ENCODE results near the gene VPS26B.
"Not testable (repeated sequence)": the region's sequence is repeated elsewhere in the genome, so short reads cannot be mapped to it uniquely, and the experiment has no call there.

Gene VPS26B

DNA sequence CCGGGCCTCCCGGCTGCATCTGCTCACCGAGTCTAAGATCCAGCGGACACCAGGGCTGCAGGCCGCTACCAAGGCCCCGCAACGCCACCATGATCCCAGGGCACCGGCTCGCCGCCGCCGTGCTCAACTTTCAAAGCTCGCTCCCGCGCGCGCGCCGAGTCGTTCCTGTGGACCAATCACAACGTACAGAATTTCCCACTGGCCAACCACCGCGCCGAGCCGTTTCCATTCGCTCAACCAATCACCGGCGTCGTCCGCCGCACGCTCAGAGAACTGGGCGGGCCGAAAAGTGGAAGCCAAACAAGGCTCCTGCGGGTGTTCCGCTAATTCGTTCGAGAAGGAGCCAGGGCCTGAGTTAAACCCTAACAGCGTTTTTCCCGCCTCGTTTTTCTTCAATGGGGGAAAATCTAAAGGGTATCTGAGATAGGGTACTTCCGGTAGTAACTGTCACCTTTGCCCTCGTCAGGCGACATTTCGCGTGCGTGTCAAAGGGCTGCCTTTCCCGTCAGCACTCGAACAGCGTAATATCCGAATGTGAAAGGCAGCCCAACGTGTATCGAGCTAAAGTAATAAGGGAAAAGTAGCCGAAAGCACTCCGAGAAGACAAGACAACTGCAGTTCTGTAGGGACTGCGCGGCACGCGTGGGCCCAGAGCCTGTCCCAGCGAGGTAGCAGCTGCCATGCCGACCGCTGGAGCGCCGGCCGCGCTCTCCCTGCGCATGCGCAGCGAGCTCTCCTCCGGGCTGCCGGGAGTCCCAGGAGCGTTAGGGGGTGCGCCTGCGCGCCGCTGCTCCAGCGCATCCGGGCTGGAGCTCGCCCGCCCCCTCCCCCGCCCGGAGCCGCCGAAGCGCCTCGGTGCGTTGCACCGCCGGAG, at the start of gene VPS26B, which contains the start of gene NCAPD3:
VPS26B (plus strand) TSS at position 836 of the 874 bp plus-strand sequence. CDS start 452 bp downstream, outside the sequence.
NCAPD3 (minus strand) TSS at position 132 of the 874 bp plus-strand sequence; CDS start at position 91, 41 bp downstream.
- peak; percentile 94 for DNase-seq

DNA sequence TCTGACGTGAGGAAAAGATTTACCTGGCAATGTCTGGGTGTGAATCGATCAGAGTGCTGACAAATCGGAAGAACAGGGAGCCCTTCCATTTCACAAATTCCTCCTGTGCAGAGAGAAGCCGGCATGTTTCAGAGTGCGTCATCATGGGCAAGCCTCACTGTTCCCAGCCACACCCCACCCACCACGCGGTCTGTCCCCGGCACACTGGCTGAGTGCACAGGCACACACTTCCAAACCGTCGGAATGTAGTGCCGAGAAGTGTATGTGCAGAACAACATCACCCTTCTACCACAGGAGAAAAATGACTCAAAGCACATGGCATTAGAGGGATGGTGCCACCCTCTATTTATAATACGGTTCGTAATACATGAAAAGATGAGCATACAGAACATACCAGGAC, 48.2 kb upstream of the VPS26B start:
- DNase-seq, result no peak

DNA sequence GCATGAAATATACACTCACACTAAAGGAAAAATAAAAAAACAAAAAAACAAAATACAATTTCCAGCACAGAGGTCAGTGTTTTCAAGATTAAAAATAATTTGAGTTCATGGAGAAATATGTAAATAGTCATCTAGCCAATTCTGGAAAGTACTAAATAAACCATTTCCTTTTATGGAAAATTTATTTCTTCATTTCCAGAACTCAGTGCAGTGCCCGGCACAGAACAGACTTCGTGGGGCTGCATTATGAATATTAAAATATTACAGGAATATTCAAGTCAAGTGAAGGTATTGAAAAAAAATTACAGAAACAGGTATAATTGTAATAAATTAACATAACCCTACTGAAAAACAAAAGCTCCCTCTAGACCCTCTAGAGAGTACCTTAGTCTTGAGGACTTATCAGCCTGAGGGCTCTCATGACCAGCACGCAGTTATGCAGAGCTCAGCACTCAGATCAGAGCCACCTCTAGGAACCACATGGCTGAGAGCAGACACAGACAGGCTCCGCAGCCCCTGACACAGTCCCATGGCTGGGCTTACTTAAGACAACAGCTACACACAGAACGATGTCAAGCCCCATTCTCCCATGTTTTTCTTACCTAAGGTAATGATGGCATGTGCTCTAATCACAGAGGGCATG, 46.3 kb upstream of the VPS26B start:
- no peak for DNase-seq

DNA sequence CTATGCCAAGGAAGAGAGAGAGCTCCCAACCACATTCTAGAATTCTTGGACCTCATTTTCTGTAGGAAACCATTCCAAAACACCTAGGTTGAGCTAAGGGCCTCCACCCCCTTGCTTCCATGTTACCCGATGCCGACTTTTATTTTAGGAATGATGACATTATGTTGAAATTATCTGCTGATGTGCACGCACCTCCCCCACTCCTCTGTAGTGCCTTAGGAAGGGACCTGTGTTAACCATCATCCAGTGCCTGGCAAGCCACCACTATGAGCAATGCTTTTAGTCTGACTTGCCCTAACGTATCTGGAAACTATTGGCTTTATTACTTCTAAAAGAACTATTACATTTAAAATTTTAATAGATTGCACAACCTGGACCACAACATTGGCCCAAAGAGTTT, 42.8 kb upstream of the VPS26B start:
- no peak for DNase-seq

DNA sequence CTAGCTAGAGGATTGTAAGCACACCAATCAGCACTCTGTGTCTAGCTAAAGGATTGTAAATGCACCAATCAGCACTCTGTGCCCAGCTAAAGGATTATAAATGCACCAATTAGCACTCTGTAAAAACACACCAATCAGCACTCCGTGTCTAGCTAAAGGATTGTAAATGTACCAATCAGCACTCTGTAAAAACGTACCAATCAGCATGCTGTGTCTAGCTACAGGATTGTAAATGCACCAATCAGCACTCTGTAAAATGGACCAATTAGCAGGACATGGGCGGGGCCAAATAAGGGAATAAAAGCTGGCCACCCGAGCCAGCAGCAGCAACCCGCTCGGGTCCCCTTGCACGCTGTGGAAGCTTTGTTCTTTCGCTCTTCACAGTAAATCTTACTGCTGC, 36.4 kb upstream of the VPS26B start:
- DNase-seq, result not testable (repeated sequence)

DNA sequence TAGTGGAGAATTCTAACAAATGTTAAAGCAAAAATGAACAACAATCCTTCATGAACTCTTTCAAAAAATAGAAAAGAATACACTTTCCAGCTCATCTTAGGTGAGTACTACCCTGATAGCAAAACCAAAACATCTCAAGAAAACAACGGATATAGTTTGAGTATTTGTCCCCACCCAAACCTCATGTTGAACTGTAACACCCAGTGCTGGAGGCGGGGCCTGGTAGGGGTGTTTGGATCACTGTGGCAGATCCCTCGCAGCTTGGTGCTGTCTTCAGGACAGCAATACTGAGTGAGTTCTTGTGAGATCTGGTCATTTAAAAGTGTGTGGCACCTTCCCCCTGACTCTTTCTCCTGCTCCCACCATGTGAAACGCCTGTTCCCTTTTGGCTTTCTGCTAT, 27.7 kb upstream of the VPS26B start:
- peak; percentile 23 for DNase-seq

DNA sequence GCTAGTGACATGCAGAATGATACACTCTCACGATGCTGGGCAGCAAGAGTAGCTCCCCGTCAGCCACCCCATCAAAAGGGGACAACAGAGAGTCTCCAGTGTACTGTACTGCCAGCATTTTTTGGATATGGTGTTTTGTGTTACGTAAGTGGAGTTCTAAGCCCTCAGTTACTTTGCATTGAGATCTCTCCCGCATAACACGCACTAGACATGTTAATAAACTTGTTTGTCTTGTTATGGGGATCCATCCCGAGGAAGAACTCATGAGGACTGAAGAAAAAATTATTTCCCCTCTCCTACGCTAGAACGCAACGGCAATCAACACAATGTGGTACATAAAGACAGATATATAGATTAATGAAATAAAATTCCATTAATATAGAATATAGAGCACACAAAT, 24.9 kb upstream of the VPS26B start:
- no peak for DNase-seq

DNA sequence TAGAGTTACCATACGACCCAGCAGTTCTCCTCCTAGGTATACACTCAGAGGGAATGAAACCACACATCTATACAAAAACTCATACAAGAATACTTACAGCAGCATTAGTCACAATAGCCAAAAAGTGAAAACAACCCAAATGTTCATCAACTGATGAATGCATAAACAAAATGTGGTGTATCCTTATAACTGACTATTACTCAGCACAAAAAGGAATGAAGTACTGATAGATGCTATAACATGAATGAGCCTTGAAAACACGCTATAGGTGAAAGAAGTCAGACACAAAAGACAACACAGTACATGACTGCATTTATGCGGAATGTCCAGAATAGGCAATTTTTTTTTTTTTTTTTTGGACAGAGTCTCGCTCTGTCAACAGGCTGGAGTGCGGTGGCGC, 23.8 kb upstream of the VPS26B start:
- DNase-seq, result no peak

DNA sequence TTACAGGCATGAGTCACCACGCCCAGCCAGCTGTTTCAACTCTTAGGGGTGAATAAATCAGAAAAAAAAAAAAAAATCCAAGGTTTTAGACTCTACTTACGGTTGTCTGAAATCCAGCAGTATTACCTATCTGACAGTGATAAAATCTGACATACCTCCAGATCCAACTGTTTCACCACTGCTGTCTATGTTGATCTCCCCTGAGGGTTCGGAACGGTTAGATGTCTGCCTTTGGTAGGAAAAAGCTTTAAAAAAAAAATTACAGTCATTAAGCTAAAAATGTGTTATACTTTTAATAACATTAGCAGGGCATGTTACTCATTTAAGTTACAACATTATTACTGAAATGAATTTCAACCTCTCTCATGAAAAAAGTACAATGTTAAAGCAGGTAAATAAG, 21.8 kb upstream of the VPS26B start:
- no peak for DNase-seq

DNA sequence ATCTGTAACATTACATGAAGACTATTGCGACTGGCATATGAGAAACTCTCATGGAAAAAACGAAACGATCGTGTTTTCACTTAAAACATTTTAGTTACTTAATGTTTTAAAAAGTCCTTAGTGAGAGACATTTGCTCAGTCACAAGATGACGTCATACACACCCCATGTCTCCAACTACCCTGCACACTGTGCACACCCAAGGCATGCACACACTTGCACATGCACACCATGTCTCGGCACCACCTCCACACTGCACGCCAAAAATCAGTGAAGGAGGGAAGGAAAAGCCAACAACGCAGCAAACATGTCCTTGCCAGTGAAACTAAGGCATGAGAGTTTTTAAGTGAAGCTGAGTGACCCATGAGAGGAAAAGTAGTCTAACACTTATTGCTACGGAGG, 18.7 kb upstream of the VPS26B start:
- no peak for DNase-seq

DNA sequence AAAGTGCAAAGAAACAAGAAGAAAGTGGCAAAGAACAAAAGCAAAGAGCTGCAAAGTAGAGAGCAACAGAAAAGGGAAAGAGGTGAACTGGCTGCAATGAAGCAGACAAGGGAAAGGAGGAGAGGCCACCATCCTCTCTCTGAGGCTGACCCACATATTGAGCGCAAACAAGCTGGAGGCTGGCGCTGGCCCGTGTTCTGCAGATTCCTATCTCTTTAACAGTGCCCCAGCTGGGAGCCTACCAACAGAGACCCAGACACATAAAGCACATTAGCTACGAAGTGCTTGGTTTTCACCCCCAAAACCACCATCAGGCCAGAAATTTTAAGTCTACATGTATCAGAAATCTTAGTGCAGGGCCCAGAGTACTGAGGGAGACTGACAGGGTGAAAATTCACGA, 18.3 kb upstream of the VPS26B start:
- DNase-seq, result no peak

DNA sequence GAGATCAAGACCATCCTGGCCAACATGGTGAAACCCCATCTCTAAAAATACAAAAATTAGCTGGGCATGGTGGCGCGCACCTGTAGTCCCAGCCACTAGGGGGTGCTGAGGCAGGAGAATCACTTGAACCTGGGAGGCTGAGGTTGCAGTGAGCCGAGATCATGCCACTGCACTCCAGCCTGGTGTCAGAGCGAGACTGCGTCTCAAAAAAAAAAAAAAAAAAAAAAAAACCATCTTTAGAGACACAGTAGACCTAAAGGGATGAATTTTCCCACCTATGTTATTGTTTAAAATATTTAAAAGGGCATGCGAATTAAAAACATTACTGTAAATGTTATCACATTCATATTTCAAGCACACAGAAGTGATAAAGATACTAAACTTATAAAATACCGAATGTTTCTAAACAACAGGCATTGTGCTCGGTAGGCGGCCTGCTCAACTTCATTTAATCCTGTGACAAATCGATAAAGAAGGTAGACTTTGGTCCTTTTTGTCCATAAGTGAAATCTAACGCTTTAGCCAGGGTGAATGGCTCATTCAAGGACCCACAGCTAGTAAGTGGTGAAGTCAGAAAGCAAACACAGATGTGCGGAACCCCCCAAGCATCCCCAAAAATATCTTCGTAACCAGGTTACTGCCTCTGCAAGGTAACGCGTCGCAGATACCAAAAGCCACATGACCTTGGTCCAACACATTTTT, 16.8 kb upstream of the VPS26B start:
- DNase-seq, result peak; percentile 48

DNA sequence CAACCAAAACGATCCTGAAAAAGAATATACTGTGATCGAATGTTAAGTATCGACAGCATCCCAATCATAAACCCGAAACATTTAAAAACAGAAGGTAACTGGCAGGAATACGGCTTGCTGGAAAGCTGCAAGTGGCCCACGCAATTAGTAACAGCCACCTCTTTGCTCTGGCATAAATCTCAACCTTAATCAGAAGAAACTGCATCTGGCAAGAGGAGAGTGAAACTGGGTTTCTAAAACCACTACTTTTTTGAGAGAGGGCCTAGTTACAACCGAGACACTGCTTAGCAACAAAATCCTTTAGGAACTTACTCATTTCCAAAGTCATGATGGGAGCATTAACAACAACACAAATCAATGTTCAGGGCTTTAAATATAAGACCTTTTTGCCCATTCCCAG, 8.6 kb upstream of the VPS26B start:
- DNase-seq, result no peak

DNA sequence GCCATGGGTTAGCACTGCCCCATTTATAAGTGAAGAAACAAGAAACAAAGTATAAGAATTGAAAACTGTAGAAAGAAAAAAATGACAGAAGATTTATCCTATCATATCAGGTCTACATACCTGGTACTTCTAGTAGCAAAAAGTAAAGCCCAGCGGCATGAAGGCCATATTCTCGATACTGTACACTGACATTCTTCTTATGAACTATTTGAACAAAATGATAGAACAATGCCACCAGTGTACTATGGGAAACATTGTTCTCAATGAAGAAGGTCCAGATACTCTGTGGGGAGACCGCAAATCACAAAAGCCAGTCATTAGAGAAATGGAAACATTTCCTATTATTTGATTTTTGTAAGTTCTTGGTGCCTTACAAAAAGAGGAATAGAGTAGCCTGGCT, 7.7 kb upstream of the VPS26B start:
- no peak for DNase-seq

DNA sequence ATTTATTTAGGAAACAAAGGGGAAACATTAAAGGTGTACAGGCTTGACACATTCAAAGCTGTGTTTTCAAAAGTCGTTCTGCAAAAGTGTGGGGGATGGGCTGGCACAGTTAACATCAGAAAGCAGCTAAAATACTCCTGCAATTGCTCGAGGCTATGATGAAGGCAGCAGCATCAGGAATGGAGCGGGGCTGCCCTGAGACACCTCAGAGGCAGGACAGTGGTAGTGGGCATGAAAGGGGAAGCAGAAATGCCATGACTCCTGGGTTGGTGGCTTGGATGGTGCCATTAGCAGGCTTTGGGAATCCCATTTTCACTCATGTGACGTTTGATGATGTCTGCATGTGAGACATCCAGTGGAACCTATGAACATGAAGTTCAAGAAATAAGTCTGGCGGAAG, 1.4 kb upstream of the VPS26B start:
- DNase-seq, result no peak

DNA sequence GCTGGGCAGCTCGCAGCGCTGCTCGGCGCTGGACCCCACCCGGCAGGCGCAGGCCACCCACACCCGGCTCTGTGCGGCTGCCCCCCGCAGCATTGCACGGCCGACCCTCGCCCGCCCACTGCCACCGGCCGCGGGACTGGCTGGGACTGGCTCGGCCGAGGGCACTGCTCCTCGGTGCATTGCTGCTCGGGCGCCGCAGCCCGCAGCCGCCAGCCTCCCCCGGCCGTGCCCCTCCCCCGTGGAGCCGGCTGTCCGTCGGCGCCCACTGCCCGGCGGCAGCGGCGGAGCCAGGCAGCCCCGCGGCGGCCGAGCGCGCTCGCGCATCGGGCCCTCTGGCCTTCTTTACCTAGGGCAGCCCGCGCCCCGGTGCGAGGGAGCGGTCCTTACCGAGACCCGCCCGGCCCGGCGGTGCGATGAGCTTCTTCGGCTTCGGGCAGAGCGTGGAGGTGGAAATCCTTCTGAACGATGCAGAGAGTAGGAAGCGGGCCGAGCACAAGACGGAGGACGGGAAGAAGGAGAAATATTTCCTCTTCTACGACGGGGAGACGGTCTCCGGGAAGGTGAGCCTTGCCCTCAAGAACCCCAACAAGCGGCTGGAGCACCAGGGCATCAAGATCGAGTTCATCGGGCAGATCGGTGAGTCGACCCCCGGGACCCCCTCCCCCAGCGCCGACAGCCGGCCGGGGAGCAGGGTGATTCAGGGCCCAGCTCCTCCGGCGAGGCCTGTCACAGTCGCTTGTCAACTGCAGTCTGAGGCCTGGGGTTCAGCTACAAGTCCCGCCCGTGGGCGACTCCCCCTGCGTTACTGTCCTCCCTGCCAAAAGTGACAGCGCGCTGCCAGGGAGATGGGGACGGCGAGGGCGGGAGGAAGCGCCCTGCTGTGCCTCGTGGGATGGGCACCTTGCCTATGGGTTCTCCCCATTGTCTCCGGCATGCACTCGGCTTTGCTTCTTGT, 516 bp downstream of the VPS26B start:
- peak; percentile 47 for DNase-seq

DNA sequence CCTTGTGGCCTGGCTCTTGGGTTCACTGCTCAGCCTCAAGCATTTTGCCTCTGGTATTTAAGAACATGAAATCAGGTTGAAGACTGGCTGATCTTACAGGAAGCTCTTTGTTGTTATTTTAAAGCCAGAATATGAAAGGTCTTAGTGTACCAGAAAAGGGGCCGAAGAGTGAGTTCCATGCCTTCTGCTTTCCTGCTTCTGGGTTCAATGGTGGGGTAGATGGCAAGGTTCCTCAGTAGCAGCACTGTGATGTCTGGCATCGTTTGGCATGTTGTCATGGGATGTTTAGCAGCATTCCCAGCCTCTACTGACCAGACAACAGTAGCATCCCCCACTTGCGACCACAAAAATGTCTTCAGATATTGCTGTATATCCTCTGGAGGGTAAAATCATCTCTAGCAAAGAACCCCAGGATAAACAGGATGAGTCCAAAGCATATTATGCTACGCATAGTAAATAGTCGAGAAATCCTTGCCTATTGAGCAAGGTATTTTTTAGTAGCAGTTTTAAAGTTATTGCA, 2.4 kb downstream of the VPS26B start:
- no peak for DNase-seq

DNA sequence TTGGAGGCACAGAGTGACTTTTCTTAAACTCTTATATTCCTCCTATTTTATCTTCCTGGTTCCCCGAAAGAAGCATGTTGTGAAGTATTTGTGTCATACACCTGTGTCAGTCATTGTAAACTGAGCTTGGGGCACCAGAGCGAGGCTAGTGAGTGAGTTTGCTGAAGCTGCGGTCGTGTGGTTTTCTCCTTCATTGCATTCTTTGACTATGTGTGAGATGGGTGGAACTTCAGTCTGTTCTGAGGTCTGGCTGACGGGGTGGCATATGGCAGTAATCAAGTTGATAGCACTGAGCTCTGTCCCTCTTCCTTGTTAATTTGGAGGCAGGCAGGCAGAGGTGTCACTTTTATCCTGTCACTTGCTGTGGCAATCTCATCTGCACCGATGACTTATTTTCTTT, 4.2 kb downstream of the VPS26B start:
- no peak for DNase-seq

DNA sequence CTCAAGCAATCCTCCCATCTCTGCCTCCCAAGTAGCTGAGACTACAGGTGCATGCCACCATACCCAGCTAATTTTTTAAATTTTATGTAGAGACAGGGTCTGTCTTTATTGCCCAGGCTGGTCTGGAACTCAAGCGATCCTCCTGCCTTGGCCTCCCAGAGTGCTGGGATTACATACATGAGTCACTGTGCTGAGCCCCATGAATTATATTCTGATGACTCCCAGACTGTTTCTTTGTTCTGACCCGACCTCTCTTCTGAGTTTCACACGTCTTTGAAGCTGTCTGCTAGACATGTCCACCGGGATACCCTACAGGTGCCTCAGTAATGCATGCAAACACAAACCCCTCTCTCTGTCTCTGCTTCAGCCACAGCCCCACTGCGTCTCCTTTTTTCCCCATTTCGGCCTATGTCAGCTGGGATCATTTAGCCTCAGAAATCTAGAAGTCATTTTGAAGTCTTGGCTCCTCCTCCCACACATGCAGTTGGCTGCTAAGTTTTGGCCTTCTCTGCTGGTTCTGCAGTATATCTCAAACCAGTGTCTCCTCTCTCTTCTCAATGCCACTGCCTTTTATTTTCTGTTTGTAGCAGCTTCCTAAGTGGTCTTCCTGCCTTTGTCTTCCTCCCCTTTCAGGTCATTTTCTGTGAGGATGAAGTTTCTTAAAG, 4.8 kb downstream of the VPS26B start:
- DNase-seq, result no peak

DNA sequence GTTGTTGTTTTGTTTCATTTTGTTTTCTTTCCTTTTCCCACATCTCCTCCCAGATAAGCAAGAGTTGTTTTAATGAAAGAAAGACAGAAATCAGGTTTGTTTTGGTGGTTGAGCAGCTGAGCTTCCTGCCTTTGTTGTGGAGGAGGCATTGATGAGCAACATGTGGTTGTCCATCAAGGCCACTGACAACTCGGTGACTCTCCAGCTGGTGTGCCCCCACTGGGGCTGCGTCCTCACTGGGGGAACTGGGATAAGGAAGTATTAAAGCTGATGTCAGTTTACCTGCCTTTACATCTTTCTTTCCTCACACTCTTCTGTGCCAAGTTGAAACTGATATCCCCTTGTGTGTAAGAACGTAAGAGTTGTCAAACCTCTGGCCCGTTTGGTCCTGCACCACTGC, 5.9 kb downstream of the VPS26B start:
- no peak for DNase-seq

DNA sequence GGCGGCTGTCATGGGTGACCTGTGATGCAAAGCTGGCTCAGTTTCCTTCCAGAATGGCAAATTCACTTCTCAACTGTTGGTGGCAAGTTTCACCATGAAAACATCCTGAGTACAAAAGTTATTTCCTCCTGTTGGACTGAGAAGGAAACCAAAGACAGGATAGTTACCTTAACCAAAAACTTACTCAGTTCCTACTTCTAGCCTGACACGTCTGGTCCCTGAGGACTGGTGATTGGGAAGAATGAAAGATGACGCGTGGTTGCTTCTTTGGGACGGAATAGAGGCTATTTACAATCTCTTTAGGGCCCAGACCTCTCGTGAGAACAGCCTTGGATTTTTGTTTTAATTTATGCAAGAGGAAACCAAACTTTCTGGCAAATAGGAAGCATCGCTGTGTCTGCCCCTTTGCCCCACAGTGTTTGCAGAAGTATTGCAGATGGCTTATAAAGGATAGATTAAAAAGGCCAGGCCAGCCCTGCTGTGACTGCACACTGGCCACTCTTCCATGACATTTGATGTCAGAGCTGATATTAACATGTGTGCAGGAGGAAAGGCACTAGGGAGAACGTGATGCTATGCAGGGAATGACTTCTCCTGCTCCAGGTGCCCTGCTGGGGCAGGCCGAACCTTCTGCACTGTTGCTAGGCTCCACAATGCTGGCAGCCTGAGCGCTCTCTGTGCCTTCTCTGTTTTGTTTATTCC, 7.6 kb downstream of the VPS26B start:
- DNase-seq, result no peak
